Chondrocyte (in vitro differentiated cells): ENCODE results near the gene CBX5. TPM values are rescaled to one million over a fixed set of nuclear protein-coding genes. Genes with fewer than 3 reads are reported as not detected.
"Not testable (repeated sequence)": the region's sequence is repeated elsewhere in the genome, so short reads cannot be mapped to it uniquely, and the experiment has no call there.

ENCODE experiments used
- DNase-seq: peaks from one replicate; pipeline ENCODE4 v3.0.0; 2021; ENCODE audit warnings: mixed read lengths, low spot score
- H3K27ac Mint-ChIP-seq: one replicate; pipeline ENCODE4 v1.8.0; 2021; ENCODE audit warnings: mild to moderate bottlenecking, moderate library complexity, mixed read lengths; ENCODE audit not compliant: unreplicated experiment
- H3K27me3 Mint-ChIP-seq: 2 replicates; pipeline ENCODE4 v1.8.0; 2021; ENCODE audit warnings: low read depth, mixed read lengths
- H3K36me3 Mint-ChIP-seq: 2 replicates; pipeline ENCODE4 v1.8.0; 2021; ENCODE audit warnings: low read depth, mixed read lengths
- H3K4me1 Mint-ChIP-seq: 2 replicates; pipeline ENCODE4 v1.8.0; 2021; ENCODE audit warnings: low read depth, mild to moderate bottlenecking, mixed read lengths
- H3K4me3 Mint-ChIP-seq: one replicate; pipeline ENCODE4 v1.8.0; 2021; ENCODE audit warnings: mild to moderate bottlenecking, moderate library complexity, mixed read lengths; ENCODE audit not compliant: unreplicated experiment
- H3K9me3 Mint-ChIP-seq: 2 replicates; pipeline ENCODE4 v1.8.0; 2021; ENCODE audit warnings: low read depth, mixed read lengths
- total RNA-seq: library from RNA; stranded (reverse); gene quantifications from 3 replicates; pipeline ENCODE4 v1.2.1, GENCODE V29; 2021
- TF ChIP-seq, protein P1 (sequence below): fragments of 200-600 bp; sonication (generic); IDR thresholded peaks from 2 replicates; pipeline ENCODE4 v1.5.0; 2021; ENCODE audit warnings: antibody characterized with exemption, mild to moderate bottlenecking, moderate library complexity

The CBX5 gene
- total RNA-seq, 1 donor from 2014 or later: 79.4 TPM

GRCh38 chr12:54191126-54191525 lies 88.8 kb downstream of the CBX5 start:
- Mint-ChIP-seq H3K4me3 (no peak overlapping the region), H3K27ac (no peak overlapping the region), H3K9me3 (no peaks in the 10 kb centered on the region), H3K36me3 (peaks cover 4% of the 10 kb centered on the region), H3K4me1 (peaks cover 11% of the 10 kb centered on the region), H3K27me3 (peaks cover 40% of the 10 kb centered on the region)
- no peak for DNase-seq
- TF ChIP-seq, protein P1, sequence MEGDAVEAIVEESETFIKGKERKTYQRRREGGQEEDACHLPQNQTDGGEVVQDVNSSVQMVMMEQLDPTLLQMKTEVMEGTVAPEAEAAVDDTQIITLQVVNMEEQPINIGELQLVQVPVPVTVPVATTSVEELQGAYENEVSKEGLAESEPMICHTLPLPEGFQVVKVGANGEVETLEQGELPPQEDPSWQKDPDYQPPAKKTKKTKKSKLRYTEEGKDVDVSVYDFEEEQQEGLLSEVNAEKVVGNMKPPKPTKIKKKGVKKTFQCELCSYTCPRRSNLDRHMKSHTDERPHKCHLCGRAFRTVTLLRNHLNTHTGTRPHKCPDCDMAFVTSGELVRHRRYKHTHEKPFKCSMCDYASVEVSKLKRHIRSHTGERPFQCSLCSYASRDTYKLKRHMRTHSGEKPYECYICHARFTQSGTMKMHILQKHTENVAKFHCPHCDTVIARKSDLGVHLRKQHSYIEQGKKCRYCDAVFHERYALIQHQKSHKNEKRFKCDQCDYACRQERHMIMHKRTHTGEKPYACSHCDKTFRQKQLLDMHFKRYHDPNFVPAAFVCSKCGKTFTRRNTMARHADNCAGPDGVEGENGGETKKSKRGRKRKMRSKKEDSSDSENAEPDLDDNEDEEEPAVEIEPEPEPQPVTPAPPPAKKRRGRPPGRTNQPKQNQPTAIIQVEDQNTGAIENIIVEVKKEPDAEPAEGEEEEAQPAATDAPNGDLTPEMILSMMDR: no peak

DNA sequence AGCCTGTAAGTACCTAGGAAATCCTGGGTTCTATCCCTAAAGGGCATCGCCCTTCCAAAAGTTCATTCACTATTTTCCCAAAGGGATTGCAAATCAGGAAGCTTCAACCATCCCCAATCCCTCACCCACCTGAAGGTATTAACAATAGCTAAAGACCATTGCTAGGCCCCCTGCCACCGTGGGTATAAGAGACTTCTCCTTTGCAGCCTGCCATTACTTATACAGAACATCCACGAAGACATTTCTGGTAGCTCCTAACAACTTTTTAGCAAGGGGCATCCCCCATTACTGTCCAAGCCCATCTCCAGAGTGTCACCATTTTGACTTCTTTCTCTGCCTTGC lies 90.8 kb downstream of the CBX5 start:
- Mint-ChIP-seq H3K9me3 (no peaks in the 10 kb centered on the region), H3K4me1 (peaks cover 11% of the 10 kb centered on the region), H3K27me3 (peaks cover 28% of the 10 kb centered on the region), H3K36me3 (peaks cover 2% of the 10 kb centered on the region), H3K27ac (no peak overlapping the region), H3K4me3 (peak overlapping the region; percentile 85)
- TF ChIP-seq, protein P1: no peak
- DNase-seq: no peak

GRCh38 chr12:54187075-54187474 lies 92.8 kb downstream of the CBX5 start:
- no peak for DNase-seq
- Mint-ChIP-seq H3K27ac (no peak overlapping the region), H3K36me3 (peaks cover 6% of the 10 kb centered on the region), H3K9me3 (no peaks in the 10 kb centered on the region), H3K4me1 (peaks cover 11% of the 10 kb centered on the region), H3K27me3 (peaks cover 9% of the 10 kb centered on the region), H3K4me3 (no peak overlapping the region)
- TF ChIP-seq, protein P1: no peak

DNA sequence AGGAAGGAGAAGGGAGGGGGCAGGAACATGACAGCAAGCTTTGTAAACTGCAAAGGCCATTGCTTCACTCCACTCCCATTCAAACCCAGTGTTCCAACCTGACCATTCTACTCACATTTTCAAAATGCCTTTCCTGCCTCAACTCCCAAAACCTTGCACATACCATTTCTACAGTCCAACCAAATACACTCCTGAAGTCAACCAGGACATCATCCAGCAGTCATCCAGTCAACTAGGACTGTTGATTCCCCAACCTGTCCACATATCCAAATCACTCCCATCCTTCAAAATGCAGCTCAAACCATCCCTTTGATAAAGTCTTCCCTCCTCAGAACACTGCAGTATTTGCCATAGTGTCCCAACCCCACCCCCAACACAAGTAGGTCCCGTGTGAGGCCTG lies 94.0 kb downstream of the CBX5 start:
- Mint-ChIP-seq H3K4me3 (no peak overlapping the region), H3K9me3 (no peaks in the 10 kb centered on the region), H3K4me1 (peaks cover 9% of the 10 kb centered on the region), H3K36me3 (peaks cover 15% of the 10 kb centered on the region), H3K27me3 (peaks cover 9% of the 10 kb centered on the region), H3K27ac (no peak overlapping the region)
- no peak for DNase-seq
- TF ChIP-seq, protein P1: no peak

- not testable (repeated sequence) for H3K27ac Mint-ChIP-seq, H3K4me3 Mint-ChIP-seq, DNase-seq, H3K27me3 Mint-ChIP-seq, H3K4me1 Mint-ChIP-seq, H3K9me3 Mint-ChIP-seq
- peaks cover 17% of the 10 kb centered on the region for H3K36me3 Mint-ChIP-seq
Observed at GRCh38 chr12:54185297-54185696, 94.6 kb downstream of the CBX5 start.

DNA sequence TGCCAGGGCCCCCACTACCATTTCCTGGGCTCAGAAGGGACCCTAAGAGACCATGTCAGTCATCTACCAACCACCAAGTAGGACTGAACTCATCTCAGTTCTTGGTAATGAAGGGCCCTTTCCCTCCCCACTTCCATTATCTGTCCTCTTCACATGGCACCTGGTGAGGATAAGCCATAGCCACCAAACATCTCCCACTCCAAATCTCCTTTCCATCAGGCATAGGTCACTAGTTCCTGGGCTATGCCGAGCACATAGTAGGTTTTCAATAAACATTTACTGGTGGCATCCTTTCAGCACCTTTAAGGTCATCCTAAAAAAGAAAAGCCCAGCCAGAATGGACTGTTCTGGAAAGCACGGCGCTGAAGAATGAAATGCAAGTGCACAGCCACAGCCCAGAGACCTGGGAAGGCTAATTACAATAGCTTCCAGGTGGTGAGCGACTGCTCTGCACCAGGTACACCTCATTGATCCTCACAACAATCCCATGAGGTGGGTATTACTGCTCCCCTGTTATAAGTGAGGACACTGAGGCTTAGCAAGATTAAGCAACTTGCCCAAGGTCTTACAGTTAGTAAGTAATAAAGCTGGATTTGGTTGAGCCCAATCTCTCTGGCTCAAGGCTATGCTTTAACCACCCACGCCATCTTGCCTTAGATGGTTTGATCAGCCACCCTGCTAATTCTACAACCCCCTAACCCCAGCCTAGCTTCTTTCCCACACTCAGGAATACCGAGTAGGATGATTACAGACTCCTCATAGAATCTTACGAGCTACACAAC lies 95.7 kb downstream of the CBX5 start:
- Mint-ChIP-seq H3K27me3 (peaks cover 3% of the 10 kb centered on the region), H3K27ac (no peak overlapping the region), H3K4me1 (peaks cover 9% of the 10 kb centered on the region), H3K36me3 (peaks cover 17% of the 10 kb centered on the region), H3K9me3 (no peaks in the 10 kb centered on the region), H3K4me3 (no peak overlapping the region)
- TF ChIP-seq, protein P1: no peak
- no peak for DNase-seq
